GM18519 (cell line): ENCODE data around the gene CMTM7.
"Not testable (repeated sequence)": the region's sequence is repeated elsewhere in the genome, so short reads cannot be mapped to it uniquely, and the experiment has no call there.

Experiments used
- ATAC-seq: cut with Tn5 transposase; IDR thresholded peaks from one replicate; pipeline ENCODE4 v1.9.1; 2021; ENCODE audit warnings: mild to moderate bottlenecking, moderate library complexity; ENCODE audit not compliant: unreplicated experiment, low FRiP score

CMTM7 gene

DNA sequence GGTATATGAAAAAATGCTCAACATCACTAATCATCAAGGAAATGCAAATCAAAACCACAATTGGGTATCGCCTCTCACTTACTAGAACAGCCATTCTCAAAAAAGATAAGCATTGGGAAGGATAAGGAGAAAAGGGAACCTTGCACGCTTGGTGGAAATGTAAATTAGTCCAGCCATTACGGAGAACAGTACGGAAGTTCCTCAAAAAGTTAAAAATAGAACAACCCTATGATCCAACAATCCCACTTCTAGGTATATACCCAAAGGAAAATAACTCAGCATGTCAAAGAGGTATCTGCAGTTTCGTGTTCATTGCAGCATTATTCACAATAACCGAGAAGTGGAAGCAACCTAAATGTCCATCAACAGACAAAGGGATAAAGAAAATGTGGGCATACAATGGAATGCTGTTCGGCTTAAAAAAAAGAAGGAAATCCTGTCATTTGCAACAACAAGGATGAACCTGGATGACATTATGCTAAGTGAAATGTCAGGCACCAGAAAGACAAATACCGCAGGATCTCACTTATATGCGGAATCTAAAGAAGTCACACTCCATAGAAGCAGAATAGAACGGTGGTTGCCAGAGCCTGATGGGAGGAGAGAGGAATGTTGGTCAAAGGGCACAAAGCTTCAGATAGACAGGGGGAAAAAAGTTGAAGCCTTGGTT, 11.7 kb upstream of the CMTM7 start:
- ATAC-seq = no peak

DNA sequence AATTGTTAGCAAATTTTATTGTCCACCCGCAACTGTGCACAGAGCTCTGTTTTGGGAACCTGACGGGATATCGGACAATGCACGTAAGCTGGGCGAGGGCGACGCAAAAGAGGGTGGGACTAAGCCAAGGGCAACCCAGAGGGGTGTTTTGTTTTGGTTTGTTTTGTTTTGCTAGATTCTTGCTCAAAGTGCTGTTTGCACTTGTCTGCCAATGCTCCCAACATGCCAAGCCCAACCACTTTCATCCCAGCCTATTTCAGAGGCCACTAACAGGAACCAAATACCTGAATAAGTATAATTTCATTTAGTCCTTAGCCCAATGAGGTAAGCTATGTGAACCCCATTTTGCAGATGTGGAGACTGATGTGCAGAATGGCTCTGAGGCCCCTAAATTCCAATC, 9.7 kb upstream of the CMTM7 start:
- ATAC-seq = no peak

DNA sequence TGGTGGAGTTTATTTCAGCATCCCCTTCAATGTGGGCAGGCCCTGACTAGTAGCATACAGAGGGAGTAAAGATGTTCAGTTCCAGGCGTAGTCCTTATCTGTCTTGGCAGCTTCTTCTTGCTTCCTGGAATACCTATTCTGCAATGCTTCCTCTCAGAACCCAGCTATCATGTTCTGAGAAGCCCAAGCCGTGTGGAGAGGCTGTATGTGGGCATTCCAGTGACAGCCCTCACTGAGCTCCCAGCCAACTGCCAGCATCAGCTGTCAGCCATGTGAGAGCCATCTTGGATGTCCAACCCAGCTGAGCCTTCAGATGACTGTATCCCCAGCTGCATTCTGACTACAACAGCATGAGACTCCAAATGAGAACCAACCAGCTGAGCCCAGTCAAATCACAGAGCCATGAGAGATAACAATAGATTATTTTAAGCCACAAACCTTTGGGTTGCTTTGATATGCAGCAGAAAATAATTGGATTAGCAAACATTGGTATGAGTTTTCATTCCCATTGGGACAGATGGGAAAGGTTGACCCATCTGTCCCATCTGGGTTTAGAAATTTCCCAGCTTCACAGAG, 8.4 kb upstream of the CMTM7 start:
- no peak for ATAC-seq

DNA sequence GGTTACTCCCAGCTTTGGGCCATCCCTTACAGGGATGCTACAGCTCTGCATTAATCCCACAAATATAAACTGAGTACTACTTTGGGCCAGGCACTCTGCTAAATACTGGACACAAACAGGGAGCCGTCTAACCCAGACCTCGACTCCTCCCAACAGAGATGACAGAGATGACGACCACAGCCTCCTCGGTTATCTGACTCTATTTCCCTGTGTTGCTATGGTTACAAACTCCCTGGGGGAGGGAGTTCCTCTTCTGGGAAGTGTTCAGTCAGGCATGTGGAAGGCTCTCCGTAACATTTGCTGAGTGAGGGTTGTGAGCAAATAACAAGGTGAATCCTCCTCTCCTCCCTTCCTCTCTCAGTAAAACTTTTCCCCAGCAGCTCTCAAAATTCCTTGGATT, 6.7 kb upstream of the CMTM7 start:
- ATAC-seq = no peak

- no peak for ATAC-seq
Observed at GRCh38 chr3:32387512-32387911, 4.1 kb upstream of the CMTM7 start.

DNA sequence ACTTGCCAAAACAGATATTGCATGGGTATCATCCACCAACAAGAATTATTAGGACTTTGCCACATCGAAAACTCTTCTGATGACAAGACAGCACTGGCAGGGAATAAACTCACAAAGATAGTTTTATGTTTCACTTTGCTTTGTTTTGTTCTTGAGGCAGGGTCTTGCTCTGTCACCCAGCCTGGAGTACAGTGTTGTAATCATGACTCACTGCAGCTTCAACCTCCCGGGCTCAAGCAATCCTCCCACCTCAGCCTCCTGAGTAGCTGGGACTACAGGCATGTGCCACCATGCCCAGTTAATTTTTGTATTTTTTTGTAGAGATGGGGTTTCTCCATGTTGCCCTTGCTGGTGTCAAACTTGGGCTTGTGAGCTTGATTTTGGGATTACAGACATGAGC, 2.1 kb upstream of the CMTM7 start:
- ATAC-seq = not testable (repeated sequence)

DNA sequence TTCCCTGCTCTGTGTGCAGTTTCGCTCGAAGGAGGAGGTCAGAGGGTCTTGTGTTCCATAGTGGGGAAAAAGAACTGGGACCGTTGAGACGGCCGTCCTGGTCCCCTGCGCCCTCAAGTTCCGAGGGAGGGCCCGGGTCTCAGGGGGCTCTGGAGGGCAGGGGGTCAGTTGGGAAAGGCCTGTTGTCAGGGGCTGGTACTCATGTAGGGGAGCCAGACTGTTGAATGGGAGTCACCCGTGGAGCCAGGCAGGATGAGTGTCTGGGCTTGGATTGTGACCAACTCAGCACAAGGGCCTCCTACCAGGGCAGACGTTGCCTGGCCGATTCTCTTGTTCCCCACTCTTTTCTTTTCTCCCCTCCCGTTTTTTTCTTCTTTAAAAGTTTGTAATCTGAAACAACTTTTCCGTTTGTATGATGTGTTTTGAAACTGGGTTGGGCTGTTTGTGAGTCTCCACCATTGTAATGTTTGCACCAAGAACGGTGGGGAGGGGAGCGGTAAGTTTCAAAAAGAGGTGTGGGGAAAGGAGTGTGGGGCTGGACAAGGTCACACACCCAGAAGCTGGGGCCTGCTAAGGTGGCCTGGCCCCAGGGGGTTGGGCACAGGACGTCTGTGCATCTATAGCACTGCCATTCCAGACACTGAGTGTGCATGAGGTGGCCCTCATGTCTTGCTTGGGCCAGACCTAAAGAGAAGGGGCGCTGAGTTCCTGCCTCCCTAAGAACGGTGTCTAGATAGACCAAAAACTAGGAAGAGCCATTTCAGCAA, 1.1 kb downstream of the CMTM7 start:
- ATAC-seq = no peak

DNA sequence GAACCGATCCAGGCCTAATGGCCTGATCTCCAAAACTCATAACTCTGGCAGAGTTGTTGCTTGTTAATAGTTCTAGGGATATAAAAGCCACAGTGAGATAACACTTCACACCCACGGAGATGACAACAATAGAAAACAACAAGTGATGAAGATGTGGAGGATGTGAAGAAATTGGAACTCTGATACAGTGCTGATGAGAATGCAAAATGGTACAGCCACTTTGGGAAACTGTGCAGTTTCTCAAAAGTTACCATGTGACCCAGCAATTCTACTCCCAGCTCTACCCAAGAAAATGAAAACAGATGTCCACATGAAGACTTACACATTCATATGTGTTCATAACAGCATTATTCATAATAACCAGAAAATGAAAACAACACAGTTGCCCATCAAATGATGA, 3.8 kb downstream of the CMTM7 start:
- ATAC-seq = no peak

- ATAC-seq = no peak
Observed at GRCh38 chr3:32397941-32398340, 6.3 kb downstream of the CMTM7 start.

DNA sequence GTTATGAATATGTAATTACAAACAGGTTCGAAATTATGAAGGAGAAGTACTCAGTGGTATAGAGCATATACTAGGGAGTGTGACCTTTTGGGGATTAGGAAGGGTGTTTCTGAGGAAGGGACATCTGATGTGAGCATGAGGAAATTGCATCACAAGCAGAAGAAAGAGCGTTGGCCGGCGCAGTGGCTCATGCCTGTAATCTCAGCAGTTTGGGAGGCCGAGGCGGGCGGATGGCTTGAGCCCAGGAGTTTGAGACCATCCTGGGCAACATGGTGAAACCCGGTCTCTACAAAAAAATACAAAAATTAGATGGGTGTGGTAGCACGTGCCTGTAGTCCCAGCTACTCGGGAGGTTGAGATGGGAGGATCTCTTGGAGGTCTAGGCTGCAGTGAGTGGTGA, 6.9 kb downstream of the CMTM7 start:
- no peak for ATAC-seq

DNA sequence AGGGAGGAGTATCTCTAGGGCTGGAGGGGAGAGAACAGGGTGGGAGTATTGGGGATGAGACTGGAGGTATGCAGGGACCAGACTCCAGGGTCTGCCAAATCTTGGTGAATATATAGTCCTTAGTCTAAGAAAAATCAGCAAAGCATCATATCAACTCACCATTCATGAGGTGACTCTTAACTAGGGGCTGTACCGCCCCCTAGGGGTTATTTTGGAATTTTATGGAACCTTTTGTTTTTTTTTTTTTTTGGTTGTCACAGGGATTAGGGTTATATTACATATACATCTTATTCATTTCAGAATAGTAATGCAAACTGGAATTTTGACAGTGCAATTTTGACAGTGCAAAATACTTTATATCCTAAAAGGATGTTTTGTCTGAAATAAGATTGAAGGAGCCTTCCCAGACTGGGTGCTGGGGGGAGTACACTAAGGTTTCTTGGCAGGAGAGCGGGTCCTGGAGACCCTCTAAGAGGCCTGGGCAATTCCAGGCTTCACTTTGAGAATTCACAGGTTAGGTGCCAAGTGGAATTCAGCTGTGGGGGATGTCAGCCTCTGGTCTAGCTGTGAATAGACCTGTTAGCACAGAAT, 7.5 kb downstream of the CMTM7 start:
- ATAC-seq = no peak

DNA sequence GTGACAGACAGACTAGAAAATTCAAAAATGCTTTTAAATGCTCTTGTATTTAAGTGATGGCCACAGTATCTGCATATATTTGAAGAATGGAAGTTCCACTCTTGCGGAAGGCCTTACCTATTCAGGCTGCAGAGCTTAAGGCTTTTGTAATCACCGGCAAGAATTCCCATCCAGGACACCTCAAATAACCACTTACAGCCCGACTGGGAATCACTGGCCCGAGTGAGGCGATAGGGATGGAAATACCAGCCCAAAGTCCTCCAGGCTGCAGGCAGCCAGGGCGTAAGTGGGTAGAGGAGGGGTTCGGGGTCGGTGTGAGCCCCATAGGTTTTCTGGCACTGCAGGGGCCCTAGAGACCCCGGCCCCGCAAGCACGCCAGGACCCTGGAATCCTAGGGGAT, 9.5 kb downstream of the CMTM7 start:
- no peak for ATAC-seq

DNA sequence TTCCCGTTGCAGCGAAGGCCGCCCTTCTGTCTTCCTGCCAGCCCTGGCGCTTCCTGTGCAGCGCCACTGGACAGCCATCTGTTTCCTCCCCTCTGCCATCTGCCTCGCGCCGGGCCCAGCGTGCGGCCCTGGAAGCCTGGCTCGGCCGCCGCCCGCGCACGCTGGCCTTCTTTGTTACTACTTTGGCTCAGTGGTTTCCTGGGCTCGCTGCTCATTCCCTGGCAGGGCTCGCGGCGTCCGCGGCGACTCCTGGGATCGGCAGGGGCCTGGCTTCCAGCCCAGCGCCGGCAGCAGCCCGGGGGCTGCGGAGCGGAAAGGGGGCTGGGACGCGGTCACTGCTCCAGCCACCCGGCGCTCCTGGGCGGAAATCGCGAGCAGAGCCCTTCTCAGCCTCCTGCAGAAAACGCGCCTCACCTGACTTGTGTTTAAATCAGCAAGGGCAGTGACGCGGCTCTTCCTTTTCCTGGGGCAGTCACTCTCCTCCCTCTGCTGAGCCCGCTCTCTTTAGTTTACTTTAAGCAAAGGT, 10.0 kb downstream of the CMTM7 start:
- ATAC-seq = no peak

DNA sequence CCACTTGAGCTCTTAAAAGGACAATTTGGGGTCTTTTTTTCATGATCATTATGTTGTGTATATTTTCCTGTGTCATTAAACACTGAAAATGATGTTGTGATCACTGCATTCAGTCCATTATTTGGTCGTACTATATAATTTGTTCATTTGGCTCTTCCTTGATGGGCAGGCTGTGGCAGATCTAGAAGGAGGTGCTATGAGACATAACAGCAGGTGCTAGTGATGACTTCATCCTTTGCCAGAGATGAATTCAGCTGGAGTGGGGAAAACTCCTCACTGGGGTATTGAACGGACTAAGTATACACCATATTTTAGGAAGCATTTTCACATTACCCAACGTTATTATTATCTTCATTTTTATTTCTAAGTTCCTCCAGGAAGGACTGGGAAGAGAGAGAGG, 12.0 kb downstream of the CMTM7 start:
- ATAC-seq = no peak

GRCh38 chr3:32404714-32405113, 13.1 kb downstream of the CMTM7 start:
- ATAC-seq = no peak

- no peak for ATAC-seq
Observed at GRCh38 chr3:32405155-32405554, 13.5 kb downstream of the CMTM7 start.

GRCh38 chr3:32405711-32406323, 14.2 kb downstream of the CMTM7 start:
- no peak for ATAC-seq

GRCh38 chr3:32406486-32407408, 15.1 kb downstream of the CMTM7 start:
- ATAC-seq = no peak

DNA sequence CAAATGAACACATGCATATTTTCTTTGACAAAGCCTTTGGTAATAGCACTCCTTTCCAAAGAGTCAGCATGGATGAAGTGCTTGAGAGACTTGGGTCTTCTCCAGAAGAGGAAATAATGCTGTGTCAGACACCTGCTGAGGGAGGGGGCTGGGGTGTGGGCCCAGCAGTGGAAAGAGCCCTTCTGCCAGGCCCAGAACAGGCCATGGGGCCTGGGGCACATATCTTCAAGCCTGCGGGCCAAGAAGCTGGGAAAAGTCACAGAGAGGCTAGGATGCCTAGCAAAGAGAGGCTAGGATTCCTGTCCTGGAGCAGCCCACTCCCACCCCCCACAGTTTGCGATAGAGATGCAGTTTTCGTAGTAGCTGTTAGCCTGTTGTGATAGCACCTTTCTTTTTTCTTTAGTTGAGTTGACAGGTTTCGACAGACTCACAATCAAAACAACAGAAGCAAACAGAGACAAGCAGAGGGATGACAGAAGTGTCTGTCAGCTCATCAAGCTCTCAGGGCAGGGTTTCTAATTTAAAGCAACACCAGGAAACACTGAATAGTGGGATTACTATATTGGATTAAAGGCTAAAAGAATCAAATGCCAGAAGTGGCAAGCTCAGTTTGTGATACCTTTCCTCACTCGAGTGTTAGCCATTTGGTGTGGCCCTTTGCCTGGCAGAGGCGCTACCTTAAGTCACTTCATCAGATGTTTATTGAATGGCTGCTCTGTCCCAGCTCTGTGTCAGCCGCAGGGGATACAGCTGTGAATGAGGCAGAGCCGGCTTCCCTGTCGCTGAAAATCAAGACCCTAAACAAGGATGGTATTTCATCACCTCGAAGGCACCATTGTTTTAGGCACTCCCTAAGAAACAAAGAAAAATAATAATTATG, 19.0 kb downstream of the CMTM7 start:
- no peak for ATAC-seq
